Gastroesophageal sphincter (tissue), 2 donors: ENCODE results near the gene WWC1.

Source experiments
- EP300 ChIP-seq: sonication (generic); formaldehyde crosslinking; IDR thresholded peaks from one replicate; pipeline ENCODE4 v1.6.1; 2017; ENCODE audit warnings: antibody characterized with exemption, mild to moderate bottlenecking
- POLR2AphosphoS5 ChIP-seq: sonication (generic); formaldehyde crosslinking; IDR thresholded peaks from one replicate; pipeline ENCODE4 v1.6.1; 2017; ENCODE audit warnings: antibody characterized with exemption

- no peak for TF ChIP-seq POLR2AphosphoS5
- TF ChIP-seq EP300 = no peak
Measured at GRCh38 chr5:168417731-168418429, 126.4 kb downstream of the WWC1 start.
